Psoas muscle (tissue), 8 donors: ENCODE measurements around the gene LRFN2. TPM values are rescaled to one million over a fixed set of nuclear protein-coding genes. Genes with fewer than 3 reads are reported as not detected.

Source experiments
- ATAC-seq, 4 donors: fragments of 200-7000 bp; cut with Tn5 transposase; one replicate each; pipeline ENCODE4 v1.9.1; 2020; ENCODE audit warnings: moderate library complexity in 3 of 4, mild to moderate bottlenecking in 2 of 4
- DNase-seq, 2 donors: peaks; one replicate each; pipeline ENCODE4 v3.0.0-alpha.2; 2020
- H3K27ac ChIP-seq: fragments of 200-600 bp; one replicate; pipeline ENCODE4 v1.8.0; 2022
- H3K27me3 ChIP-seq, 3 donors: fragments of 200-600 bp in 1 of 3; one replicate each; pipeline versions ENCODE4 v1.6.1 to v1.8.0; 2013 to 2022; ENCODE audit warnings: low read length in 2 of 3, mild to moderate bottlenecking in 2 of 3, moderate library complexity in 1 of 3; ENCODE audit not compliant: insufficient read depth in 3 of 3
- H3K36me3 ChIP-seq, 2 donors: fragments of 200-600 bp in 1 of 2; one replicate each; pipeline versions ENCODE4 v1.6.1 to v1.8.0; 2013 to 2022; ENCODE audit warnings: low read depth in 1 of 2, mild to moderate bottlenecking in 1 of 2, moderate library complexity in 1 of 2; ENCODE audit not compliant: insufficient read depth in 1 of 2
- H3K4me1 ChIP-seq: fragments of 200-600 bp; one replicate; pipeline ENCODE4 v1.8.0; 2022
- H3K4me3 ChIP-seq: fragments of 200-600 bp; one replicate; pipeline ENCODE4 v1.8.0; 2022; ENCODE audit warnings: mild to moderate bottlenecking
- H3K9me3 ChIP-seq: fragments of 200-600 bp; one replicate; pipeline ENCODE4 v1.8.0; 2022
- WGBS, 3 donors: extraction: QIAGEN DNeasy Blood & Tissue Kit; methylation state at CpG; one replicate each; pipeline versions ENCODE4 v1.1.6 to v1.1.7; 2013; 5-methylcytosine and 5-hydroxymethylcytosine counted together
- intact Hi-C, 2 donors: fragments of 100-400 bp; cut with DNase I; formaldehyde crosslinking; loops; one replicate each; pipeline versions ENCODE4 v1.11.0 to v1.14.2; 2022
- polyA plus RNA-seq, 3 donors: library from polyadenylated mRNA; stranded (reverse); fragments of 200-250 nt; gene quantifications; one replicate each; pipeline ENCODE4 v1.2.3, GENCODE V29; 2013
- total RNA-seq, 4 donors: library from RNA; stranded (reverse); fragmentation: NEBNext Ultra II Directional in 2 of 4; extraction: Animal tissue kit (Norgen Biotek cat#: 25700) in 2 of 4; gene quantifications; one replicate each; pipeline versions ENCODE4 v1.2.1 to v1.2.4, GENCODE V29; 2021 to 2023
- TF ChIP-seq, protein P1 (sequence below): fragments of 200-600 bp; IDR thresholded peaks from one replicate; pipeline ENCODE4 v1.8.0; 2022; ENCODE audit warnings: antibody characterized with exemption
- donor health status: healthy with polysubstance abuse.
- donor health status: DM: no; HTN: no; CAD: no; lungs with moderate emphysema.
- donor health status: Bipolar disorder and iron deficiency.
- donor health status: healthy.
- donor health status: DM: yes; HTN: yes; CAD: no.
- donor health status: DM: no; HTN: no; CAD: no.
- donor health status: DM: no; HTN: no; CAD: no.
- donor health status: DM: yes; HTN: yes; CAD: no.

The LRFN2 gene
- total and polyA plus RNA-seq, 7 donors, result 0.06 TPM; not detected in 6

- intact Hi-C loops, result loop anchor here (5.0 to 10.0 kb wide), 4 partner anchors 172 to 604 kb away; no protein-coding TSS in a partner anchor
- DNase-seq, result peak in 1 of 2 donors; percentile 51
- Histone ChIP-seq H3K9me3 (no peaks in the 10 kb centered on the region), H3K4me1 (peaks cover 6% of the 10 kb centered on the region), H3K36me3 (no peaks in the 10 kb centered on the region), H3K27ac (no peak overlapping the region), H3K4me3 (peak overlapping the region; percentile 62), H3K27me3 (peaks cover 0 to 3% (median 0%) of the 10 kb centered on the region in 3 donors)
- peak in 1 of 4 donors; percentile 48 for ATAC-seq
- TF ChIP-seq, protein P1, sequence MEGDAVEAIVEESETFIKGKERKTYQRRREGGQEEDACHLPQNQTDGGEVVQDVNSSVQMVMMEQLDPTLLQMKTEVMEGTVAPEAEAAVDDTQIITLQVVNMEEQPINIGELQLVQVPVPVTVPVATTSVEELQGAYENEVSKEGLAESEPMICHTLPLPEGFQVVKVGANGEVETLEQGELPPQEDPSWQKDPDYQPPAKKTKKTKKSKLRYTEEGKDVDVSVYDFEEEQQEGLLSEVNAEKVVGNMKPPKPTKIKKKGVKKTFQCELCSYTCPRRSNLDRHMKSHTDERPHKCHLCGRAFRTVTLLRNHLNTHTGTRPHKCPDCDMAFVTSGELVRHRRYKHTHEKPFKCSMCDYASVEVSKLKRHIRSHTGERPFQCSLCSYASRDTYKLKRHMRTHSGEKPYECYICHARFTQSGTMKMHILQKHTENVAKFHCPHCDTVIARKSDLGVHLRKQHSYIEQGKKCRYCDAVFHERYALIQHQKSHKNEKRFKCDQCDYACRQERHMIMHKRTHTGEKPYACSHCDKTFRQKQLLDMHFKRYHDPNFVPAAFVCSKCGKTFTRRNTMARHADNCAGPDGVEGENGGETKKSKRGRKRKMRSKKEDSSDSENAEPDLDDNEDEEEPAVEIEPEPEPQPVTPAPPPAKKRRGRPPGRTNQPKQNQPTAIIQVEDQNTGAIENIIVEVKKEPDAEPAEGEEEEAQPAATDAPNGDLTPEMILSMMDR, result no peak
- 6 to 13% (median 13%) methylated on average over 50 to 55 of the region's 55 CpGs for WGBS, 3 donors
These were observed 579 bp downstream of the LRFN2 start for GRCh38 chr6:40586369-40587201.

DNA sequence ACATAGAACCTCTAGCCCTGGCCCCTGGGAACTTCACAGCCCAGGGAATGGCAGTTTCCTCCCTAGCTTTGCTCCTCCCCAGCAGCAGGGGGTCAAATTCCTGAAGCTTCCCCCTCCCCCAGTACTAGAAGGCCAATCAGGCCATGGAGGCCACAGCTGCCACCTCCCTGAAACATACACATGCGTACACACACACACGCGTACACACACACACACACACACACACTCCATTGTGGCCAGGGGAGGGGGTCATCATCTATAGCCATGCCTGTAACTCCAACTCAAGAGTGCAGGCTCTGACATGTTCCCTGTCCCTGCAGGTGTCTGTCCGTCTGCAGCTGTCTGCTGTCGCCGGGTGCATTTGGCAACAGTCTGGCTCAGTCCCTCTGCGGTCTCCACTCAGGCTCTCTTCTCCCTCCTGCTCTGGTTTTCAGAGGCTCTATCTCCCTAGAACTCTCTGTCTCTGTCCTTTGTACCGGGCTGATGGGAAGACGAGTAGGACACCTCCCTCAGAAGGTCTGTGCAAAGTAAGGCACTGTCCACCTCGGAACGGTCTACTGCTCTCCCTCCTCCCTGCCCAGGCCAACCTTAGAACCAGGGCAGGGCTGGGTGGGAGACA is 1.4 kb downstream of the LRFN2 start:
- H3K36me3 ChIP-seq, result no peaks in the 10 kb centered on the region
- ATAC-seq (peak in 1 of 4 donors; percentile 27), DNase-seq (no peak)
- intact Hi-C loops, result loop anchor here (5.0 to 10.0 kb wide), 4 partner anchors 171 to 603 kb away; no protein-coding TSS in a partner anchor
- WGBS, 3 donors, result 49 to 59% (median 49%) methylated on average over 11 of the region's 11 CpGs
- H3K27ac ChIP-seq, result no peak overlapping the region
- no peaks in the 10 kb centered on the region for H3K9me3 ChIP-seq
- H3K4me1 ChIP-seq, result peaks cover 6% of the 10 kb centered on the region
- peaks cover 0 to 3% (median 0%) of the 10 kb centered on the region in 3 donors for H3K27me3 ChIP-seq
- H3K4me3 ChIP-seq, result no peak overlapping the region
- TF ChIP-seq, protein P1, result no peak

- TF ChIP-seq, protein P1, result no peak
- no peaks in the 10 kb centered on the region for H3K36me3 ChIP-seq
- DNase-seq (no peak), ATAC-seq (no peak)
- peaks cover 6% of the 10 kb centered on the region for H3K4me1 ChIP-seq
- no peaks in the 10 kb centered on the region for H3K9me3 ChIP-seq
- H3K27ac ChIP-seq, result no peak overlapping the region
- 68 to 78% (median 73%) methylated on average over 4 of the region's 4 CpGs for WGBS, 3 donors
- H3K4me3 ChIP-seq, result no peak overlapping the region
- intact Hi-C loops, result loop anchor here (5.0 to 10.0 kb wide), 4 partner anchors 170 to 603 kb away; no protein-coding TSS in a partner anchor
- peaks cover 0 to 3% (median 0%) of the 10 kb centered on the region in 3 donors for H3K27me3 ChIP-seq
These were observed 1.9 kb downstream of the LRFN2 start for GRCh38 chr6:40585223-40585622.

DNA sequence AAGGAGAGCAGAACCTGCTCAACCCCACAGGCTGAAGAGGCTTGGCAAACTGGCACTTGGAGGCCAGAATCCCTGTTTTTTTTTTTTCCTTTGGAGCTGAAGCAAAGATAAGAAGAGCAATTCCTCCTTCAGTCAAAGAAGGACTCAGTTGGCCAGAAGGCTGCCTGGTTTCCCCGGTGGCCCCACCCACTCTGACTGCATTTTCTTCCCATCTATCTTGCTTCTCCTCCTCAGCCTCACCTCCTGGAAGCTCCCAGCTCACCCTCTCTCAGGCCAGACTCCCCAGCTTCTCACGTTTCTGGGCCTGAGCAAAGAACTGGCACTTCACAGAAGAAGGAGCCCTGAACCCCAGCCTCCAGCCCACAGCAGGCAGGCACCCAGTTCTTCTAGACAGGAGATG is 2.4 kb downstream of the LRFN2 start:
- intact Hi-C loops, result loop anchor here (5.0 to 10.0 kb wide), 5 partner anchors 170 to 602 kb away; no protein-coding TSS in a partner anchor
- Histone ChIP-seq H3K27me3 (peaks cover 0 to 3% (median 0%) of the 10 kb centered on the region in 3 donors), H3K36me3 (no peaks in the 10 kb centered on the region), H3K4me3 (no peak overlapping the region), H3K4me1 (peaks cover 6% of the 10 kb centered on the region), H3K9me3 (no peaks in the 10 kb centered on the region), H3K27ac (no peak overlapping the region)
- DNase-seq, result no peak
- ATAC-seq, result no peak
- 72 to 81% (median 76%) methylated on average over 2 of the region's 2 CpGs for WGBS, 3 donors
- TF ChIP-seq, protein P1, result no peak
